DMS 273 treated with DMSO at 0.1 percent for 48 hours (cell line): ENCODE results near the gene SLC25A25.
"Not testable (repeated sequence)": the region's sequence is repeated elsewhere in the genome, so short reads cannot be mapped to it uniquely, and the experiment has no call there.

ENCODE experiments used
- DNase-seq: peaks from one replicate; lab custom pipeline; 2025; lab: John Stamatoyannopoulos, UW

The SLC25A25 gene

DNA sequence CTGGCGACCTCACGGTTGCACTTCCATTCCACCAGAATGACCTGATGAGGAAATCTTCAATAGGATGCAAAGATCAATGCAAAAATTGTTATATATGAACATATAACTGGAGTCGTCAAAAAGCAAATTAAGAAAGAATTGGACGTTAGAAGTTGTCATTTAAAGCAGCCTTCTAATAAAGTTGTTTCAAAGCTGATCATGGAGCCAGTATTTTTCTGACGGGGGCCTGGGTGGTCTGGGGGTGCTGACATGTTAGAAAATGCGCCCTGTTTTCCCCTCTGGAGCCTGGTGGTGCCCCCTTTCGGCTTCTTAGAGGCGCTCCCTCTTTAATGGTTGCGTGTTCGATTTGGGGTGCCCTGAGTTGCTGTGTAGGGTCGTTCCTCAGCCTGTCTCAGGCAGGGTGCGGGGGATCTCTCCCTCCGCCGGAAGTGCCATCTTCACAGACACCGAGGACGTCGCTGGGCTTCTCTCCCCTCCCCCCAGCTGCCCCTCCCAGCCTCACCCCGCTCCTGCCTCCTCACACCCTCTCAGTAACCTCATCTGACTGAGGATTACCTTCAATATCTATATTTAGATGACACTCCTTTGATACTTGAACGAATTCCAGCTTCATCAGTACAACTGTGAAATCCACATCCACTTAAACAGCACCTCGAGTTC lies 41.1 kb downstream of the SLC25A25 start:
- no peak for DNase-seq

GRCh38 chr9:128111726-128112125 lies 43.7 kb downstream of the SLC25A25 start:
- not testable (repeated sequence) for DNase-seq

DNA sequence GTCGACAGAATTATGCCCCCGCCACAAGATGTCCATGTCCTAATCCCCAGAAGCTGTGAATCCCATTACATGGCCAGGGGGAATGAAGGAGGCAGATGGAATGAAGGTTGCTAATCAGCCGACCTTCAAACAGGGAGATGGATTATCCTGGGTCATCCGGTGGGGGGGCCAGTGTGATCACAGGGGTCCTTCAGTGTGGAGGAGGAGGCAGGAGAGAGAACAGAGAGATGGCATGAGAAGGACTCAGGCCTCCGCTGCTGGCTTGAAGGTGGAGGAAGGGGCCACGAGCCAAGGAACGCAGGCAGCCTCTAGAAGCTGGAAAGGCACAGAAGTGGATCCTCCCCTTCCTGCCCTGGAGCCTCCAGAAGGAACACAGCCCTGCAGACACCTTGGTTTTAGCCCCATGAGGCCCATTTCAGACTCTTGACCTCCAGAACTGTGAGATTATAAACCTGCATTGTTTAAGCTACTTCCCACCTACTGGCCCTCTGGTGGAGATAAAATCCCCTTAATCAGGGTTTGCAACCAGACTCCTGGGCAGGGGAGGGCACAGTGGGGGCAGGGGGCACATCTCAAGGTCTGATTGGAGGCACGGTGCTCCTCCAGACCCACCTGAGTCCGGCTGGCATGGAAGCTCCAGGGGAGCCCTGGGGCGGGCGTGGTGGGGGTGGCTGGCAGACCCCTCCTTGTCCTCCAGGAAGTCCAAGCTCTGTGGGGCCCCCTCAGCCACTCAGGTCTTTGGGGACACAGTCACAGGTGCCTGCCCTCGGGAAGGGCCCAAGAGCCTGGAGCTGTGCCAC lies 45.7 kb downstream of the SLC25A25 start:
- no peak for DNase-seq

DNA sequence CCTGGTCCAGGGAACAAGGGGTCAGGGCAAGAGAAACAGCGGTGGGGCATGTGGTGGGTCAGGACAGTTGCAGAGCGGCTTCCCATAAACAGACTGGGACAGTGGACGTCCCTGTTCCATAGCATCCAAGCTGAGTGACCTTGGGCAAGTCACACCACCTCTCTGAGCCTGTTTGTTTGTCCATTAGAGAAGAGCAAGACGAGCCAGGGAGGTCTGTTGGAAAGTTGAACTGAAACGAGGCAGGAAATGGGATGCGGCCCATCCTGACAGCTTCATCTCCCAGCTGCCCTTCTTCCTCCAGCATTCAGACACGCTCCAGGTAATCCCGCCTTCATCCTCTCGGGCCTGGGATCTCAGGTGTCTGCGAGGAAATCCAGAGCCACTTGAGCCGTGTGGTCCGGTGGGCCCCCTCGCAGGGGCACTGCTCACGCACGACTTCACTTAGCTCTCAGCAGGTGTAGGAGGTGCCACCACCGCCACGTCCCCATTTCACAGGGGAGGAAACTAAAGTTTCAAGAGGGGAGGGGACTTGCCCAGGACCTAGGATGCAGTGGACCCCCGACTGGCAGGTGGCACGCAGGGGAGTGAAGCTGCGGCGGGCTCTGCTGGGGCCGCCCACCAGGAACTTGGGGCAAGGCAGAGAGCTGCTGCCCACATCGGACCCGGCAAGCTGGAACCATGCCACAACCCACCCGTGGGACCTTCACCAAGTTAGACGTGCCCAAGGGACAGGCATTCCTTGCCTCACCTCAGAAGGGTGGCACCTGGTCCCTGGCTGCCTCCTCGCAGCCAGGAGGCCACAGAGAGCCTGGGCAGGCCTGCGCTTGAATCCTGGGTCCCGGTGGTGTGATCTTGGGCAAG lies 46.5 kb downstream of the SLC25A25 start:
- no peak for DNase-seq

GRCh38 chr9:128115187-128116103 lies 47.4 kb downstream of the SLC25A25 start:
- DNase-seq: no peak

GRCh38 chr9:128116104-128117083 lies 48.4 kb downstream of the SLC25A25 start:
- DNase-seq: no peak

- DNase-seq: peak; percentile 39
Measured at GRCh38 chr9:128117613-128118471, 49.8 kb downstream of the SLC25A25 start.

- DNase-seq: no peak
Measured at GRCh38 chr9:128118472-128118857, 50.4 kb downstream of the SLC25A25 start.

DNA sequence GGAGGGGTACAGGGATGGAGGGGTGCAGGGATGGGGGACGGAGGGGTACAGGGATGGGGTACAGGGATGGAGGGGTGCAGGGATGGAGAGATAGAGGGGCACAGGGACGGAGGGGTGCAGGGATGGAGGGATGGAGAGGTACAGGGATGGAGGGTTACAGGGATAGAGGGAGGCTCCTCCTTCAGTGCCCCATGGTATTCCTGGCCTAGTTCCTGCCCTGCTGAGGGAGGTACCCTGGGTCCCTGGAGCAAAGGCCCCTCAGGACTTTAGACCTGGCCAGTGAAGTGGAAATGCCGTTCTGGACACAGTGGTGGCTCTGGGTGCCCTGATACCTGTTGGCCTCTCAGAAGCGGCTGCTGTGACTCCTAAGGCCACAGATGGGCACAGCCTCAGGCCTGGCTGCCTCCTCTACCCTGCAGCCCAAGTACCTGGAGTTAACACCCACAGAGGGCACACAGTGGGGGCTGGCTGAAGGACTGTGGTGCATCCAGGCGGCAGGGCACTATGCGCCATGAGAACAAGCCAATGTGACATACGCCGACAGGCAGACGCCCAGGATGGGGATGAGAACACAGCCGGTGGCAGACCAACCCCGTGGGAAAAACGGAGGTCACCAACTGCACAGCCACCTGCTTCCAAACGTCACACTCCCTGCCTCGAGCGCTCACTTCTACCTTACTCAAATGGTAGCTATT lies 51.1 kb downstream of the SLC25A25 start:
- no peak for DNase-seq

DNA sequence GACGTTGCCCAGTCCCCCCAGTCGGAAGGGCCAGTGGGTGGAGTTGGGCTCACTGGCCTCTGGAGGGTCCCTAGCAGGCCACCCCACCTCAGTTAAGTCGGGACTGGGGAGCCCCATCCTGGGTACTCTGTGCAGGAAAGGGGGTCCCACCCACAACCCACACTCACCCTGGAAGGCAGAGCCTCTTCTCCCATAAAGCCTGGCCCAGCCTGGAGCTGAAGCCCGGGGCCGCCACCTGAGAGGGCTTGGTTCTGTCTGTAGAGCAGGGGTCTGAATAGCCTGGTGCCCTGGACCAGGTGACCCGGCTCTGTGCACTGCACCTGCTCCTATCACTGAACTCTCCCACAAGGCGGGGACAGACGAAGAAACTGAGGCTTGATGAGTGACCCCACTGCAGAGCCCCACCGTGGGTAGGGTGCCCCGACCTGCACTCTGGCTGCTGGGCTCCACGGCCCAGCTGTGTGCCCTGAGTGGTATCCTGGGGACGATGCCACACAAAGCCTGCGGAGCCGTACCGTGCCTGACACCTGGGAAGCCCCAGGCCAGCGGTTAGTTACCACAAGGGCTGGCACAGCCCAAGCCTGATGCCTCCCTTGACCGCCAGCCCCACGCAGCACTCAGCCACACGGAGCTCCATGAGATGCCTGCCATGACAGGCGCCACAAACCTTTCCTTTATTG lies 52.2 kb downstream of the SLC25A25 start:
- no peak for DNase-seq

- DNase-seq: no peak
Measured at GRCh38 chr9:128120741-128121465, 52.9 kb downstream of the SLC25A25 start.

- no peak for DNase-seq
Measured at GRCh38 chr9:128121466-128121810, 53.4 kb downstream of the SLC25A25 start.

GRCh38 chr9:128121924-128122808 lies 54.1 kb downstream of the SLC25A25 start:
- DNase-seq: no peak

DNA sequence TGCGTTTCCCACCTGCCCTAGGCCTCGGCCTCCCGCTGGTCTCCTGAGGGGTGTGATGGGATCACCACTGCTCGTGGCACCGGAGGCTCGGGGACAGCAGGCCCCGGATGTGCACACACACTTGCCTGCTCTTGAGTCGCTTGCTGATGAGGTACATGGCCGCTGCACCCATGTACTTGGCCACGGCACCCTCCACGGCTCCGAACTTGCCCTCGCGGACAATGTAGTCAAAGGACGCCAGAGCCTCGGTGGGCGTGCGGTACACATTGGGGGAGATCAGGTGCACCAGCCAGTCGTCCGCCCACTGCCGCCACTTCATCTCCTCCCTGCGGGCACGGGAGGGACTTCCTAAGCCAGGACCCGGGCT lies 54.8 kb downstream of the SLC25A25 start:
- DNase-seq: no peak

GRCh38 chr9:128123451-128124080 lies 55.5 kb downstream of the SLC25A25 start:
- DNase-seq: no peak

- no peak for DNase-seq
Measured at GRCh38 chr9:128124451-128124850, 56.4 kb downstream of the SLC25A25 start.
